IPS-18c (cell line): ENCODE results near the gene FOSL2.

Experiments
- H3K4me3 ChIP-seq: 2 replicates; pipeline ENCODE4 v1.7.0; 2013; ENCODE audit warnings: low read depth, mild to moderate bottlenecking, low read length, moderate library complexity; ENCODE audit not compliant: insufficient read depth
- H3K9me3 ChIP-seq: one replicate; pipeline ENCODE4 v1.6.1; 2013; ENCODE audit warnings: mild to moderate bottlenecking, low read length, moderate library complexity; ENCODE audit not compliant: control insufficient read depth, insufficient read depth

FOSL2 gene

DNA sequence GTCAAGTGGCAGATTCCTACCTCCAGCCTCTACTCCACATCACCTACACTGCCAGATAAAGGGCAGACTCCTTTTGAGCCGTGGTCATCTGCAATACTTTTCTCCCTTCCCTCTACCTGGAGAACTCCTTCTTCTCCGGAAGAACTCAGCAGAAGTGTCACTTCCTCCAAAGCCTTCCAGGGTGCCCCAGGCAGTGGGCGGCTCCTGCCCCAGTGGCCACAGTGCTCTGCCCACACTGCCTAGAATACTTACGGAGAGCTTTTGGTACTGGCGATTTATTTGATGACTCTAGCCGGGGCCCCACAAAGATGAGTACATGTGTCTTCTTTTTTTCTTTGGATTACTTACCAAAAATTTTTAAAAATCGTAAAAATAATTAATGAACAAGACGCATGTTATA lies 39.7 kb downstream of the FOSL2 start:
- H3K4me3 ChIP-seq, result no peak overlapping the region

GRCh38 chr2:28433215-28433614 lies 40.6 kb downstream of the FOSL2 start:
- H3K9me3 ChIP-seq, result peaks cover 2% of the 10 kb centered on the region
- no peak overlapping the region for H3K4me3 ChIP-seq

More for the DNA sequence above, 39.7 kb downstream of the FOSL2 start:
- H3K9me3 ChIP-seq, result peaks cover 2% of the 10 kb centered on the region

GRCh38 chr2:28433935-28434599 lies 41.4 kb downstream of the FOSL2 start:
- Histone ChIP-seq H3K9me3 (peaks cover 2% of the 10 kb centered on the region), H3K4me3 (no peak overlapping the region)

DNA sequence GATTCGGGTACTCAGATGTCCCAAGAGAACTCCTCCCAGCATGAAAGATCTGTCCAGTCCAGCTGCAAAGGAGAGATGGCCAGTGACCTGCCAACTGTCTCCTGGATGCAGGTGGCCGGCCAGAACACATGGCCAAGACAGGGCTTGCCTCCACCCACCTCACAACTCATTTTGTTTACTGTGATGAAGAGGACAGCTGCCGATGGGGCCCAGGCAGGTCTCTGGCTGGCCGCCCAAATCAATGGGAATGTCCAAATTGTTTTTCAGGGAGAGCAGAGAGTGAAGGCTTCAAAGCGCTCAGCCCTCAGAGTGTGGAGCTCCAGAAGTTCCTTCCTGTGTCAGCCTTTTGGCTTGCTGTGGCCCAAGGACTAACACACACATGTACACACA lies 41.9 kb downstream of the FOSL2 start:
- Histone ChIP-seq H3K4me3 (no peak overlapping the region), H3K9me3 (peaks cover 2% of the 10 kb centered on the region)

- Histone ChIP-seq H3K4me3 (no peak overlapping the region), H3K9me3 (peaks cover 2% of the 10 kb centered on the region)
Measured at GRCh38 chr2:28435241-28435640, 42.6 kb downstream of the FOSL2 start.

DNA sequence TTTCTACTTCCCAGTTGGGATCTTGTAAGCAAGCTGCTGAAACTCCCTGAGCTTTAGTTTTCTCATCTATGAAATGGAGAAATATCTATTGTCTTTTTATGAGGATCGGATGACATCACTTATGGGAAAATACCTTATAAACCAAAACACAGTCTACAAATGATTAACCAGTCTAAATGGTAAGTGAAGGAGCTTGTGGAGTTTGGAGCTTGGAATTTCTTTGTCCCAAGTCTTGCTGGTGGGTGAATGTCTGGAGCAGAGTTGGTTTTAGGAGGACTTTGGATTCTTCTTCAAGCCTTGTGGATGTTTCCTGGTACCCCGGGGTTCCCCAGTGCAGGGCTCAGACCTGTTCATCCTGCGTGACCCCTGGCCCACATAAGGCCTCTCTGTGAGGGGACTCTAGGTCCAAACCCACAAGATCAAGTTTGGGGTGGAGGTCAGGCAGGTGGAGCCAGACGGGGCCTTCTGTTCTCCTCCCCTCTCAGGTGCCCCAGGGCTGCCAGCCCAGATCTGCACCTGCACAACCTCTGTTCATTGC lies 43.2 kb downstream of the FOSL2 start:
- peaks cover 2% of the 10 kb centered on the region for H3K9me3 ChIP-seq
- H3K4me3 ChIP-seq, result no peak overlapping the region

GRCh38 chr2:28436525-28437051 lies 43.9 kb downstream of the FOSL2 start:
- Histone ChIP-seq H3K4me3 (no peak overlapping the region), H3K9me3 (peaks cover 2% of the 10 kb centered on the region)

DNA sequence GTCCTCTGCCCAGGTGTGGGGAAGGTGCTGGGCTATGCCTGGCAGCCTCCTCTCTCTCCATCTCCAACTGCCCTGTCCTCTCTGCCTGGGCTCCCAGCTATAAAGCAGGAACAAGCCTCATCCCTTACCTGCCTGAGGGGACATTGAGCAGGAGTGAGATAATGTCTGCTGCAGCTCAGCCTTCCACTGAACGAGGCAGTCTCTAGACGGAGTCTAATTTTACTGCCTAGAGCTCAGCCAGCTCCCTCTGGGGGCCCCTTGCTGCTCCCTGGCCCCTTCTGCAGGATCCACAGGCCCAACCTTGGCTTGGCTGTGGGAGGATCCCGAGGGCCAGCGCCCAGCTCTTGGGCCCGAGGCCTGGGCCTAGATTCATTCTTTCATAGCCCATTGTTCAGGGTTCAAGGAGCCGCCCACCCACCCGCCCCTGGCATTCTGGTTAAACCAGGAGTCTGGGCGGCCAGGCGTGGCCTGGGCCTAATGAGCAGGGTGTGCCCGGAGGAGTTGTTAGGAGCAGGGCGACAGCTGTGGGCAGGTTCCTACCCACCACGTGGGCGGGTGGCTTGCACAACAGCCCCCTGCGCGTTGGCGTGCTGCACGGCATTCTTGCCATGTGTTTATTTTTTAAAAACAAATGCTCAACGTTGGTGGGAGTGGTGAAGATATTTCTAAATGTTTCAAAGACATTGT lies 44.6 kb downstream of the FOSL2 start:
- Histone ChIP-seq H3K9me3 (peaks cover 2% of the 10 kb centered on the region), H3K4me3 (no peak overlapping the region)

DNA sequence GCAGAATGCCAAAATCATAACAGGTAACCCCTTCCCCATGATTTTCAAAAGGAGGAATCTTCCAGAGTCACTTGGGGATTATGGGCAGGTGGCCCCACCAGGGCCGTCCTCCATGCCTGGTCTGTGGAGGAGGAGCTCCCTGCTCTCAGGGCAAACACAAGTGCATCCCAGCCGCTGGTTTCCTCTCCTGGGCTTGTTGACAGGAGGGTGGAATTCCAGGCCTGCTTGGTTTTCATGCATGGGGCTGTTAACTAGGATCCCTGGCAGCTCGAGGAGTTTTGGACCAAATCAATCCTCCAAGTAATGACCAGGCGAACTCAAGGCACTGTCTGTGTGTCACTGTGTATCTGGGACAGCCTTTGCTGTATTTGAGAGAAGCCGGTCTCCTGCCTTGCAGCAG lies 45.3 kb downstream of the FOSL2 start:
- Histone ChIP-seq H3K4me3 (no peak overlapping the region), H3K9me3 (peaks cover 2% of the 10 kb centered on the region)

DNA sequence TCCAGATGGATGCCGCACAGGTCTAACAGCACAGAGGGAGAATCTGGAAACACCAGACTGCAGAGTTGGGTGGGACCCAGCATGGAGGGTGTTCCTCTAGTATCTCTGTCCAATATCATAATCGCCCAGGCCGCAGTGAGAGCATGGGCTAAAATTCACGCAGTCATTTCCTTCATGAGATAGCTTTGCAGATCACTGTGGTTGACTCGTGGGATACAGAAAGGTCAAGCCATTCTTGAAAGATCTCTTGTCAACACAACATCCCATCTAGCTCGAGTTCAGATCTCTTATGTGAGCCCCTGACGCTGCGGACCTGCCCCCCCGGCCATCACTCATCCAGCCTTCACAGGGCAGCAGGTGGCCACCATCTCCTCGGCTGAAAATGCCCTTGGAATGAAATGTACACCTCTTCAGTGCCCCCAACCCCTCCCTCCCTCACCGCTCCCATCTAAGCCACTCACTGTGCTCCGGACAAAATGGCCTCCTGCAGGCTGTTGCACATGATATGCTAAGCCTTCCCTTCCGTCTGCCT lies 45.9 kb downstream of the FOSL2 start:
- Histone ChIP-seq H3K4me3 (no peak overlapping the region), H3K9me3 (peaks cover 2% of the 10 kb centered on the region)

GRCh38 chr2:28439127-28439526 lies 46.5 kb downstream of the FOSL2 start:
- Histone ChIP-seq H3K9me3 (peaks cover 2% of the 10 kb centered on the region), H3K4me3 (no peak overlapping the region)

- Histone ChIP-seq H3K4me3 (no peak overlapping the region), H3K9me3 (peaks cover 2% of the 10 kb centered on the region)
Measured at GRCh38 chr2:28439763-28440162, 47.1 kb downstream of the FOSL2 start.

- no peak overlapping the region for H3K4me3 ChIP-seq
- no peaks in the 10 kb centered on the region for H3K9me3 ChIP-seq
Measured at GRCh38 chr2:28442328-28442727, 49.7 kb downstream of the FOSL2 start.

- Histone ChIP-seq H3K9me3 (no peaks in the 10 kb centered on the region), H3K4me3 (no peak overlapping the region)
Measured at GRCh38 chr2:28444956-28445355, 52.3 kb downstream of the FOSL2 start.

GRCh38 chr2:28445448-28446258 lies 53.0 kb downstream of the FOSL2 start:
- H3K4me3 ChIP-seq, result no peak overlapping the region
- H3K9me3 ChIP-seq, result no peaks in the 10 kb centered on the region

- no peak overlapping the region for H3K4me3 ChIP-seq
- no peaks in the 10 kb centered on the region for H3K9me3 ChIP-seq
Measured at GRCh38 chr2:28446531-28446930, 53.9 kb downstream of the FOSL2 start.

DNA sequence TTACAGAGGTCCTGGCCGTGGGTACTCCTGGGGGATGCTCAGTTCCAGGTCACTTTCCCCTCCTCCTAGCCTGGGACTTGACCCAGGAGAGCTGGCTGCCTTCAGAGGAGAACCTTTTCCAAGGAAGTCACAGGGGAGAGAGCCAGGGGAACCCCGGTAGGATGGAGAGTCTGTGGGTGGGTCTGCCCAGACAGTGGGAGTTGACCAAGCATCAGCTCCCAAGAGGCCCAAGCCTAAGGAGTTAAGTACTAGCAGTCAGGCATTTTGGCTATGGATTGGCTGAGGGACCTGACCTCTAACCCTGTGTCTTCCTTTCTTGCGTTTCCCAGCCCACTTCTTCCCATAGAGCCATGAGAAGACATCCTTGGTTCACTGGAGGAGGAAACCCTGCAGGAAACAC lies 54.4 kb downstream of the FOSL2 start:
- H3K9me3 ChIP-seq, result no peaks in the 10 kb centered on the region

More for the DNA sequence above, 54.4 kb downstream of the FOSL2 start:
- no peak overlapping the region for H3K4me3 ChIP-seq
